ENCODE measurements around the gene C11orf91. TPM values are rescaled to one million over a fixed set of nuclear protein-coding genes. Genes with fewer than 3 reads are reported as not detected.

Gene C11orf91
- total and polyA plus RNA-seq, 2 donors (not counting 3 experiments of a cell fraction or from before 2014, with no cell fraction given): 0.94 to 2.1 TPM

DNA sequence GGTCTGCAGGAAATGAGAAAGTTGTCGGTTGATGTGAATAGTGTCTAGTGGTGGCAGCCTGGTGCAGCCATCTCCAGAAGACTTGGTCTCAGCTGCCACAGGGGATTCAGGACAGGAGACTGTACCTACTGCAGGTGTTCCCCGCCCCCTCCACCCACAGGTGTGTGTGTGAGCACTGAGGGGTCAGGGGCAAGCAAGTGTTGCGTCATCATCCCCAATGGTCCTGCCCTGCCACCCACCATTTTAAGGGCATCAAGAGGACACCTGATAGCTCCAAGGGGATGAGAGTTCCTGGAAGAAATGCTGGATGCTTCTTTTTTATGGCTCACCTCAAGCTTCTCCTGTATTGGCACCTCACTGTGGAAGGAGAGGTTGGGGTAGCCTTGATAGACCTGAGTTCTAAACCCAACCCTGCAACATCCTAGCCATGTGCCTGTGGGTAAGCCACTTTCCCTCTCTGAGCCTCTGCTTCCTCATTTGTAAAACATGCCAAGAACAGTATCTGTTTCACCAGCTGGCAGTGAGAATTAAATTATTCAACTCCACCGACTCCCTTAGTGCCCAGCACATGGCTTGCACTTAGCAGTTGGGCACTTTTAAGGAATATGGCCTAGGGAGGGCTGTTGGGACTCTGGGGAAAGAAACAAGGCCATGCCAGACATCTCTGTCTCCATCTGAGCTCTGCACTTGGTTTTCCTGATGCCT, 6.1 kb downstream of the C11orf91 start:
- peaks cover 53% of the 10 kb centered on the region for H3K4me1 ChIP-seq (ENCODE audit: control insufficient read depth, extremely low read depth, insufficient read depth, low read length)
- H2AFZ ChIP-seq (ENCODE audit: low read depth, low read length): no peak overlapping the region
- H3K27me3 ChIP-seq (ENCODE audit: control insufficient read depth in 2 of 2, insufficient read depth in 2 of 2, low read length in 2 of 2): no peaks in the 10 kb centered on the region
- intact Hi-C loops (cut with micrococcal nuclease) (no loop called here), dilution Hi-C loops (cut with MboI; ENCODE audit: extremely low pct_ligation_motif_present, low sequenced_read_pairs) (no loop called here)
- no peak overlapping the region for H3K4me3 ChIP-seq (replicated peaks in 1 of 3; ENCODE audit: insufficient read depth in 1 of 3, low read depth in 1 of 3, low read length in 3 of 3)
- TF ChIP-seq POLR2AphosphoS5 (IDR thresholded peaks at IDR 0.05; ENCODE audit: insufficient read depth, low read depth, low read length) (no peak), JUN (IDR thresholded peaks at IDR 0.05; ENCODE audit: borderline replicate concordance, insufficient read depth, insufficient read length, low read depth) (no peak), EZH2 (IDR thresholded peaks at IDR 0.05; ENCODE audit: borderline replicate concordance, low read depth, low read length, severe bottlenecking) (no peak), GATA2 (IDR thresholded peaks at IDR 0.05; ENCODE audit: insufficient read depth, insufficient read length, low read depth, low read length) (no peak), POLR2A (IDR thresholded peaks at IDR 0.05; ENCODE audit: low read depth, low read length) (no peak), FOS (IDR thresholded peaks at IDR 0.05; ENCODE audit: borderline replicate concordance, insufficient read depth, low read length) (no peak), MYC (IDR thresholded peaks at IDR 0.05; ENCODE audit: low read depth, low read length) (no peak)
- TF ChIP-seq, protein P1, sequence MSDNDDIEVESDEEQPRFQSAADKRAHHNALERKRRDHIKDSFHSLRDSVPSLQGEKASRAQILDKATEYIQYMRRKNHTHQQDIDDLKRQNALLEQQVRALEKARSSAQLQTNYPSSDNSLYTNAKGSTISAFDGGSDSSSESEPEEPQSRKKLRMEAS (IDR thresholded peaks at IDR 0.05; ENCODE audit: insufficient read depth, insufficient read length): no peak
- TF ChIP-seq, protein P2, sequence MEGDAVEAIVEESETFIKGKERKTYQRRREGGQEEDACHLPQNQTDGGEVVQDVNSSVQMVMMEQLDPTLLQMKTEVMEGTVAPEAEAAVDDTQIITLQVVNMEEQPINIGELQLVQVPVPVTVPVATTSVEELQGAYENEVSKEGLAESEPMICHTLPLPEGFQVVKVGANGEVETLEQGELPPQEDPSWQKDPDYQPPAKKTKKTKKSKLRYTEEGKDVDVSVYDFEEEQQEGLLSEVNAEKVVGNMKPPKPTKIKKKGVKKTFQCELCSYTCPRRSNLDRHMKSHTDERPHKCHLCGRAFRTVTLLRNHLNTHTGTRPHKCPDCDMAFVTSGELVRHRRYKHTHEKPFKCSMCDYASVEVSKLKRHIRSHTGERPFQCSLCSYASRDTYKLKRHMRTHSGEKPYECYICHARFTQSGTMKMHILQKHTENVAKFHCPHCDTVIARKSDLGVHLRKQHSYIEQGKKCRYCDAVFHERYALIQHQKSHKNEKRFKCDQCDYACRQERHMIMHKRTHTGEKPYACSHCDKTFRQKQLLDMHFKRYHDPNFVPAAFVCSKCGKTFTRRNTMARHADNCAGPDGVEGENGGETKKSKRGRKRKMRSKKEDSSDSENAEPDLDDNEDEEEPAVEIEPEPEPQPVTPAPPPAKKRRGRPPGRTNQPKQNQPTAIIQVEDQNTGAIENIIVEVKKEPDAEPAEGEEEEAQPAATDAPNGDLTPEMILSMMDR (IDR thresholded peaks at IDR 0.05; ENCODE audit: extremely low read depth in 1 of 2, insufficient read depth in 1 of 2, low read depth in 1 of 2, low read length in 2 of 2): no peak
- DNase-seq (ENCODE audit: low read depth, low spot score): no peak
- ChIA-PET CTCF (interaction anchor here (0.6 to 10.4 kb wide), 4 partner anchors 12 to 48 kb away, joined by 3 to 171 read pairs (median 4); no protein-coding TSS in a partner anchor), POLR2A (interaction anchor here (0.7 kb wide), 1 partner anchor 42 kb away, joined by 3 read pairs; no protein-coding TSS in a partner anchor)
- H3K9ac ChIP-seq (replicated peaks; ENCODE audit: extremely low read depth, insufficient read depth, low read length): no peak overlapping the region
- no peaks in the 10 kb centered on the region for H3K9me1 ChIP-seq (replicated peaks; ENCODE audit: control insufficient read depth, extremely low read depth, insufficient read depth, low read length)
- no peaks in the 10 kb centered on the region for H3K9me3 ChIP-seq (replicated peaks; ENCODE audit: control insufficient read depth, insufficient read depth, low read length)
- no peaks in the 10 kb centered on the region for H3K79me2 ChIP-seq (ENCODE audit: control insufficient read depth, insufficient read depth, low read length)
- H3K27ac ChIP-seq (ENCODE audit: insufficient read depth, low read depth, low read length): peak overlapping the region; percentile 27
- no TSS peak for BruUV-seq (replicated peaks)
- no peaks in the 10 kb centered on the region for H3K36me3 ChIP-seq (ENCODE audit: control insufficient read depth in 2 of 2, extremely low read depth in 1 of 2, insufficient read depth in 2 of 2, low read length in 2 of 2)
- no peak overlapping the region for H3K4me2 ChIP-seq (ENCODE audit: insufficient read depth, low read length)
- no peak for FAIRE-seq
- no peaks in the 10 kb centered on the region for H4K20me1 ChIP-seq (replicated peaks; ENCODE audit: control insufficient read depth, extremely low read depth, insufficient read depth, low read length)

All from endothelial cell of umbilical vein (primary cell).